A172 (cell line): ENCODE data around the gene NCKIPSD. TPM values are rescaled to one million over a fixed set of nuclear protein-coding genes. Genes with fewer than 3 reads are reported as not detected.

Experiments used
- DNase-seq: peaks from one replicate; pipeline ENCODE4 v3.0.0-alpha.2; 2015; ENCODE audit warnings: low spot score
- total RNA-seq: library from RNA; depleted of rRNA; stranded (reverse); fragments of >200 nt; shearing (Covaris generic); gene quantifications from 2 replicates; pipeline ENCODE4 v1.2.3, GENCODE V29; 2014

NCKIPSD gene
- total RNA-seq, 1 experiment from 2014 or later = 37.7 TPM

GRCh38 chr3:48696601-48697000, 10.9 kb upstream of the NCKIPSD start:
- no peak for DNase-seq

- no peak for DNase-seq
Measured at GRCh38 chr3:48696156-48696555, 10.4 kb upstream of the NCKIPSD start.

GRCh38 chr3:48695393-48695753, 9.7 kb upstream of the NCKIPSD start:
- DNase-seq = peak; percentile 72

GRCh38 chr3:48694610-48695392, 9.1 kb upstream of the NCKIPSD start:
- DNase-seq = peak; percentile 81

GRCh38 chr3:48693826-48694225, 8.1 kb upstream of the NCKIPSD start:
- DNase-seq = no peak

GRCh38 chr3:48692551-48692950, 6.8 kb upstream of the NCKIPSD start:
- no peak for DNase-seq

- no peak for DNase-seq
Measured at GRCh38 chr3:48690846-48691458, 5.2 kb upstream of the NCKIPSD start.

- DNase-seq = no peak
Measured at GRCh38 chr3:48689384-48689783, 3.7 kb upstream of the NCKIPSD start.

GRCh38 chr3:48688737-48689075, 3.0 kb upstream of the NCKIPSD start:
- no peak for DNase-seq

- DNase-seq = no peak
Measured at GRCh38 chr3:48688032-48688736, 2.5 kb upstream of the NCKIPSD start.

- DNase-seq = no peak
Measured at GRCh38 chr3:48687220-48687678, 1.5 kb upstream of the NCKIPSD start.

GRCh38 chr3:48686538-48687219, 964 bp upstream of the NCKIPSD start:
- DNase-seq = no peak

GRCh38 chr3:48685293-48685602, 467 bp downstream of the NCKIPSD start:
- no peak for DNase-seq

GRCh38 chr3:48684480-48685143, 1.1 kb downstream of the NCKIPSD start:
- no peak for DNase-seq

- DNase-seq = no peak
Measured at GRCh38 chr3:48684054-48684349, 1.7 kb downstream of the NCKIPSD start.

- no peak for DNase-seq
Measured at GRCh38 chr3:48682786-48683185, 2.9 kb downstream of the NCKIPSD start.

- DNase-seq = no peak
Measured at GRCh38 chr3:48681974-48682610, 3.6 kb downstream of the NCKIPSD start.

- DNase-seq = no peak
Measured at GRCh38 chr3:48681541-48681880, 4.2 kb downstream of the NCKIPSD start.

- DNase-seq = no peak
Measured at GRCh38 chr3:48680811-48681540, 4.7 kb downstream of the NCKIPSD start.

- DNase-seq = no peak
Measured at GRCh38 chr3:48679411-48680391, 6.0 kb downstream of the NCKIPSD start.
